H1 (cell line): ENCODE measurements around the gene MCF2L2. TPM values are rescaled to one million over a fixed set of nuclear protein-coding genes. Genes with fewer than 3 reads are reported as not detected.

ENCODE experiments used
- CTCF ChIA-PET: fragments of 300-600 bp; sonication (Branson Sonifier 250); formaldehyde crosslinking; loops from one replicate; lab custom pipeline; 2021; ENCODE audit not compliant: partially characterized antibody; lab: Charles Lee
- POLR2A ChIA-PET: fragments of 300-600 bp; sonication (Branson Sonifier 250); formaldehyde crosslinking; loops from one replicate; lab custom pipeline; 2021; ENCODE audit warnings: inconsistent platforms; ENCODE audit not compliant: partially characterized antibody; lab: Charles Lee
- DNase-seq, 2 experiments: peaks; one replicate each; pipeline versions ENCODE4 v3.0.0 to v3.0.0-alpha.2; 2010 to 2022; ENCODE audit warnings: low spot score in 2 of 2, low read depth in 1 of 2, mixed read lengths in 1 of 2
- FAIRE-seq: peaks from 2 replicates; lab custom pipeline; 2011; peaks lifted over from hg19 to GRCh38; lab: Jason Lieb, UNC
- H2AFZ ChIP-seq: 2 replicates; pipeline ENCODE4 v1.8.1; 2012; ENCODE audit warnings: low read length, inconsistent platforms
- H2AK5ac ChIP-seq: 2 replicates; pipeline ENCODE4 v1.6.1; 2013; ENCODE audit warnings: low read depth, low read length
- H2BK120ac ChIP-seq: replicated peaks from 2 replicates; pipeline ENCODE3; 2013; ENCODE audit warnings: low read depth, low read length, inconsistent platforms
- H2BK12ac ChIP-seq: 2 replicates; pipeline ENCODE4 v1.6.1; 2013; ENCODE audit warnings: low read depth, low read length
- H2BK15ac ChIP-seq: 2 replicates; pipeline ENCODE4 v1.6.1; 2013; ENCODE audit warnings: low read length
- H2BK20ac ChIP-seq: 2 replicates; pipeline ENCODE4 v1.6.1; 2013; ENCODE audit warnings: low read length
- H2BK5ac ChIP-seq: 2 replicates; pipeline ENCODE4 v1.6.1; 2013; ENCODE audit warnings: low read depth, low read length
- H3K14ac ChIP-seq: 2 replicates; pipeline ENCODE4 v1.6.1; 2013; ENCODE audit warnings: inconsistent platforms; ENCODE audit not compliant: insufficient read length
- H3K18ac ChIP-seq: 2 replicates; pipeline ENCODE4 v1.6.1; 2013; ENCODE audit warnings: low read length; ENCODE audit errors: extremely low read depth
- H3K23ac ChIP-seq: 2 replicates; pipeline ENCODE4 v1.6.1; 2013; ENCODE audit warnings: inconsistent platforms; ENCODE audit not compliant: insufficient read length
- H3K23me2 ChIP-seq: 2 replicates; pipeline ENCODE4 v1.6.1; 2013; ENCODE audit warnings: low read depth, low read length
- H3K27ac ChIP-seq: 2 replicates; pipeline ENCODE4 v1.6.1; 2011; ENCODE audit warnings: low read depth, low read length, inconsistent platforms
- H3K27me3 ChIP-seq, 4 experiments: replicated peaks in 1 of 4; 1 replicate in 1 of 4; 2 replicates in 3 of 4; pipeline versions ENCODE4 v1.6.1 to v1.8.1; 2011 to 2013; ENCODE audit warnings: low read length in 3 of 4, mild to moderate bottlenecking in 3 of 4, inconsistent platforms in 2 of 4, mixed read lengths in 2 of 4, moderate library complexity in 1 of 4; ENCODE audit not compliant: control insufficient read depth in 3 of 4, insufficient read depth in 3 of 4; ENCODE audit errors: extremely low read depth in 1 of 4
- H3K36me3 ChIP-seq, 4 experiments: 2 replicates each; pipeline versions ENCODE4 v1.6.1 to v1.8.1; 2011 to 2013; ENCODE audit warnings: mild to moderate bottlenecking in 4 of 4, low read length in 3 of 4, moderate library complexity in 2 of 4, control low read depth in 1 of 4, inconsistent platforms in 1 of 4; ENCODE audit not compliant: insufficient read depth in 4 of 4, control insufficient read depth in 2 of 4
- H3K4ac ChIP-seq: replicated peaks from 2 replicates; pipeline ENCODE3; 2013; ENCODE audit warnings: low read length, low read depth, mixed read lengths, inconsistent platforms; ENCODE audit not compliant: insufficient read length
- H3K4me1 ChIP-seq, 4 experiments: replicated peaks in 1 of 4; 1 replicate in 1 of 4; 2 replicates in 3 of 4; pipeline versions ENCODE4 v1.6.1 to v1.8.1; 2011 to 2013; ENCODE audit warnings: low read length in 3 of 4, inconsistent platforms in 2 of 4, mixed read lengths in 1 of 4; ENCODE audit not compliant: insufficient read depth in 4 of 4, control insufficient read depth in 3 of 4
- H3K4me2 ChIP-seq, 2 experiments: 2 replicates each; pipeline versions ENCODE4 v1.6.1 to v1.8.1; 2011 to 2013; ENCODE audit warnings: low read depth in 2 of 2, low read length in 2 of 2, control low read depth in 1 of 2, inconsistent platforms in 1 of 2, mild to moderate bottlenecking in 1 of 2; ENCODE audit not compliant: insufficient read depth in 1 of 2
- H3K4me3 ChIP-seq, 4 experiments: fragments of 200-600, 300-600 bp in 1 of 4; sonication (generic), shearing (Covaris generic), sonication (Bioruptor Twin) in 1 of 4; 2 replicates each; pipeline versions ENCODE4 v1.5.1 to v1.8.1; 2011 to 2016; ENCODE audit warnings: low read length in 4 of 4, low read depth in 3 of 4, control low read depth in 2 of 4, inconsistent platforms in 2 of 4, mild to moderate bottlenecking in 2 of 4, mixed read lengths in 1 of 4, moderate library complexity in 1 of 4; ENCODE audit not compliant: insufficient read depth in 2 of 4; ENCODE audit errors: extremely low read depth in 1 of 4
- H3K56ac ChIP-seq: replicated peaks from 2 replicates; pipeline ENCODE3; 2013; ENCODE audit warnings: low read depth, mild to moderate bottlenecking, mixed read lengths, low read length, inconsistent platforms; ENCODE audit not compliant: insufficient read length
- H3K79me1 ChIP-seq: 2 replicates; pipeline ENCODE4 v1.6.1; 2013; ENCODE audit warnings: low read depth, low read length, control low read depth
- H3K79me2 ChIP-seq, 2 experiments: 2 replicates each; pipeline versions ENCODE4 v1.6.1 to v1.8.1; 2012 to 2013; ENCODE audit warnings: low read length in 2 of 2, mild to moderate bottlenecking in 2 of 2, inconsistent platforms in 1 of 2; ENCODE audit not compliant: insufficient read depth in 2 of 2, control insufficient read depth in 1 of 2
- H3K9ac ChIP-seq, 4 experiments: replicated peaks in 1 of 4; 1 replicate in 1 of 4; 2 replicates in 3 of 4; pipeline versions ENCODE4 v1.6.1 to v1.8.1; 2011 to 2013; ENCODE audit warnings: low read depth in 3 of 4, low read length in 3 of 4, control low read depth in 2 of 4, mild to moderate bottlenecking in 2 of 4, moderate library complexity in 2 of 4, inconsistent platforms in 1 of 4; ENCODE audit errors: extremely low read depth in 1 of 4
- H3K9me3 ChIP-seq, 2 experiments: 2 replicates each; pipeline versions ENCODE4 v1.6.1 to v1.8.1; 2012 to 2013; ENCODE audit warnings: mild to moderate bottlenecking in 2 of 2, moderate library complexity in 2 of 2, control low read depth in 1 of 2, inconsistent platforms in 1 of 2, low read depth in 1 of 2, low read length in 1 of 2, mixed read lengths in 1 of 2; ENCODE audit not compliant: insufficient read depth in 2 of 2
- H4K20me1 ChIP-seq, 2 experiments: replicated peaks in 1 of 2; 2 replicates each; pipeline versions ENCODE3 to v1.8.1; 2011 to 2013; ENCODE audit warnings: inconsistent platforms in 2 of 2, low read length in 2 of 2, mild to moderate bottlenecking in 1 of 2; ENCODE audit not compliant: insufficient read depth in 2 of 2, control insufficient read depth in 1 of 2
- H4K5ac ChIP-seq: 2 replicates; pipeline ENCODE4 v1.6.1; 2013; ENCODE audit warnings: low read length, low read depth, mixed read lengths, inconsistent platforms; ENCODE audit not compliant: insufficient read length
- H4K8ac ChIP-seq: 2 replicates; pipeline ENCODE4 v1.8.0; 2013; ENCODE audit warnings: mild to moderate bottlenecking, moderate library complexity, low read length, inconsistent platforms; ENCODE audit not compliant: insufficient read depth; ENCODE audit errors: extremely low read depth
- H4K91ac ChIP-seq: replicated peaks from 2 replicates; pipeline ENCODE3; 2013; ENCODE audit warnings: low read length, mixed read lengths, inconsistent platforms; ENCODE audit not compliant: insufficient read length
- ASH2L ChIP-seq: fragments of 200-600, 300-600 bp; sonication (generic); IDR thresholded peaks from one replicate; pipeline ENCODE4 v1.7.1; 2017; ENCODE audit warnings: low read length
- CREB1 ChIP-seq: IDR thresholded peaks from 2 replicates; pipeline ENCODE4 v1.6.1; 2012; ENCODE audit warnings: inconsistent platforms
- EP300 ChIP-seq, 2 experiments: IDR thresholded peaks; 1 replicate in 1 of 2; 2 replicates in 1 of 2; pipeline ENCODE4 v1.6.1; 2011 to 2012; ENCODE audit warnings: low read depth in 2 of 2, low read length in 2 of 2, mild to moderate bottlenecking in 2 of 2, borderline replicate concordance in 1 of 2, inconsistent platforms in 1 of 2, moderate library complexity in 1 of 2
- FOSL1 ChIP-seq: IDR thresholded peaks from 2 replicates; pipeline ENCODE4 v1.6.1; 2011; ENCODE audit warnings: mild to moderate bottlenecking, low read depth, low read length, moderate library complexity; ENCODE audit not compliant: insufficient read depth
- MAFK ChIP-seq: IDR thresholded peaks from 2 replicates; pipeline ENCODE4 v1.6.1; 2012; ENCODE audit warnings: low read depth, mild to moderate bottlenecking, improper control_type of control experiment, low read length
- RFX5 ChIP-seq: IDR thresholded peaks from 2 replicates; pipeline ENCODE4 v1.6.1; 2011; ENCODE audit warnings: low read depth, low read length, improper control_type of control experiment, borderline replicate concordance
- SP4 ChIP-seq: IDR thresholded peaks from 2 replicates; pipeline ENCODE4 v1.6.1; 2012; ENCODE audit warnings: low read length, inconsistent platforms
- TAF7 ChIP-seq: optimal IDR thresholded peaks from 2 replicates; pipeline ENCODE3; 2011; ENCODE audit warnings: low read depth, mild to moderate bottlenecking, inconsistent platforms, low read length, moderate library complexity, borderline replicate concordance
- TCF12 ChIP-seq: IDR thresholded peaks from 2 replicates; pipeline ENCODE4 v1.6.1; 2011; ENCODE audit warnings: low read depth, mild to moderate bottlenecking, low read length
- TEAD4 ChIP-seq: IDR thresholded peaks from 2 replicates; pipeline ENCODE4 v1.6.1; 2012; ENCODE audit warnings: low read depth, low read length, inconsistent platforms, mixed read lengths
- WGBS, 2 experiments: shearing (Covaris generic) in 1 of 2; methylation state at CpG; one replicate each; pipeline versions ENCODE4 v1.1.6 to v1.1.7; 2013 to 2015; ENCODE audit warnings: low lambda C conversion rate in 2 of 2, mixed read lengths in 2 of 2, inconsistent platforms in 1 of 2, low coverage in 1 of 2, missing lambda C conversion rate in 1 of 2; ENCODE audit not compliant: insufficient replicate concordance in 2 of 2, insufficient coverage in 1 of 2, insufficient read length in 1 of 2; ENCODE audit errors: extremely low coverage in 1 of 2, missing lambda C conversion rate in 1 of 2; 5-methylcytosine and 5-hydroxymethylcytosine counted together
- polyA plus RNA-seq, 7 experiments: library from polyadenylated mRNA; depleted of rRNA in 3 of 7; stranded (reverse) in 5 of 7; unstranded in 2 of 7; fragments of >200 nt in 5 of 7; fragments of 200-250 nt in 2 of 7; gene quantifications; 1 replicate in 5 of 7; 2 replicates in 1 of 7; 4 replicates in 1 of 7; pipeline versions ENCODE4 v1.2.1 to v1.2.3, GENCODE V29; 2011 to 2013; ENCODE audit warnings: missing spikeins in 2 of 7, mixed read lengths in 2 of 7
- total RNA-seq: library from RNA; stranded (reverse); fragmentation: NEBNext Ultra II Directional; extraction: Animal tissue kit (Norgen Biotek cat#: 25700); gene quantifications from 2 replicates; pipeline ENCODE4 v1.2.1, GENCODE V29; 2021
- TF ChIP-seq, protein P1 (sequence below): IDR thresholded peaks from 2 replicates; pipeline ENCODE4 v1.6.1; 2011; ENCODE audit warnings: low read depth, mild to moderate bottlenecking, low read length; ENCODE audit not compliant: insufficient read depth

Gene MCF2L2
- total and polyA plus RNA-seq, 2 of the 8 experiments (the other 6 are each of a cell fraction or from before 2014, with no cell fraction given) = 4.1 to 13.7 TPM

- Histone ChIP-seq H2BK5ac (no peak overlapping the region), H2BK15ac (no peak overlapping the region), H2BK120ac (no peak overlapping the region), H3K9ac (no peak overlapping the region), H2AK5ac (no peak overlapping the region), H3K14ac (no peak overlapping the region), H3K79me2 (no peaks in the 10 kb centered on the region), H3K56ac (no peak overlapping the region), H3K9me3 (no peaks in the 10 kb centered on the region), H3K27ac (no peak overlapping the region), H3K23me2 (no peaks in the 10 kb centered on the region), H3K36me3 (no peaks in the 10 kb centered on the region), H3K4me3 (no peak overlapping the region), H4K20me1 (no peaks in the 10 kb centered on the region), H4K5ac (no peak overlapping the region), H2AFZ (no peak overlapping the region), H4K91ac (no peak overlapping the region), H3K18ac (no peak overlapping the region), H3K4ac (no peak overlapping the region), H3K27me3 (no peaks in the 10 kb centered on the region), H3K4me1 (no peaks in the 10 kb centered on the region), H2BK20ac (no peak overlapping the region), H3K23ac (no peak overlapping the region), H4K8ac (no peak overlapping the region), H2BK12ac (no peak overlapping the region), H3K79me1 (no peaks in the 10 kb centered on the region), H3K4me2 (no peak overlapping the region)
- no peak for TF ChIP-seq FOSL1
- TF ChIP-seq ASH2L = no peak
- TF ChIP-seq EP300 (IDR thresholded peaks at IDR 0.05; ENCODE audit: borderline replicate concordance in 1 of 2, low read depth in 2 of 2, low read length in 2 of 2) = no peak
- TF ChIP-seq MAFK = no peak
- TF ChIP-seq RFX5 = no peak
- no peak for TF ChIP-seq CREB1
- TF ChIP-seq SP4 = no peak
- TF ChIP-seq TAF7 = no peak
- no peak for TF ChIP-seq TCF12
- TF ChIP-seq, protein P1, sequence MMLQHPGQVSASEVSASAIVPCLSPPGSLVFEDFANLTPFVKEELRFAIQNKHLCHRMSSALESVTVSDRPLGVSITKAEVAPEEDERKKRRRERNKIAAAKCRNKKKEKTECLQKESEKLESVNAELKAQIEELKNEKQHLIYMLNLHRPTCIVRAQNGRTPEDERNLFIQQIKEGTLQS = no peak
- no peak for TF ChIP-seq TEAD4
- ChIA-PET CTCF (interaction anchor here (0.6 kb wide), 1 partner anchor 930 kb away, joined by 3 read pairs; no protein-coding TSS in a partner anchor), POLR2A (no interaction called here)
- DNase-seq (no peak), FAIRE-seq (no peak)
- 100% methylated on average over 2 of the region's 2 CpGs; no CpG with 5 or more reads in 1 of the 2 experiments for WGBS, 2 experiments
Measured at GRCh38 chr3:183340222-183340621, 88.2 kb downstream of the MCF2L2 start.
